AG10803 (cell line): ENCODE results near the gene SHANK1.

Experiments used
- DNase-seq: peaks from one replicate; pipeline ENCODE4 v3.0.0; 2010; ENCODE audit warnings: low read depth
- H3K4me3 ChIP-seq: 2 replicates; pipeline ENCODE4 v1.5.1; 2011; ENCODE audit warnings: mild to moderate bottlenecking, low read length, control low read depth
- CTCF ChIP-seq: conservative IDR thresholded peaks from 2 replicates; pipeline ENCODE4 v1.5.1; 2011; ENCODE audit warnings: mild to moderate bottlenecking, low read length, control low read depth, inconsistent platforms

Gene SHANK1

GRCh38 chr19:50678323-50678722, 41.3 kb downstream of the SHANK1 start:
- H3K4me3 ChIP-seq, result no peak overlapping the region
- TF ChIP-seq CTCF, result no peak
- DNase-seq, result no peak

GRCh38 chr19:50677636-50678035, 42.0 kb downstream of the SHANK1 start:
- no peak overlapping the region for H3K4me3 ChIP-seq
- no peak for DNase-seq
- no peak for TF ChIP-seq CTCF

GRCh38 chr19:50676625-50677197, 42.9 kb downstream of the SHANK1 start:
- no peak overlapping the region for H3K4me3 ChIP-seq
- DNase-seq, result no peak
- TF ChIP-seq CTCF, result no peak

DNA sequence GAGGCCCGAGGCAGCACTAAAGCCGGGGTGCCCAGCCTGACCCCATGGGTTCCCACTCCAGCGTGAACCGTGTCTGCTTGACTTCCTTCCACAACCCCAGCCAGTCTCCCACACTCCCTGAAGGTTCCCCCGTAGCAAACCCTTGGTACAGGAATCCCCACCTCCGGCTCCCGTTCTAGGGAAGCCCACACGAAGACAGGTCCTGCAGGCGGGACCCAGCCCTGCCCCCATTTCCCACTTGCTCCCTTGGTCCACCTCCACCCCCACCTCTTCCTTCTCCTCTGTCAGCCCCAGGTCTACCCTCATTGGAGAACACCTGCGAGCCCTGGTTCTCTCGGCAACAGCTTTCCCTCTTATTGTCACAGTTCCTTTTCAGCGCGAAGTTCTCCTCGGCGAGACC, 46.5 kb downstream of the SHANK1 start:
- H3K4me3 ChIP-seq, result no peak overlapping the region
- no peak for TF ChIP-seq CTCF
- DNase-seq, result no peak

- H3K4me3 ChIP-seq, result no peak overlapping the region
- no peak for TF ChIP-seq CTCF
- DNase-seq, result no peak
Observed at GRCh38 chr19:50670102-50670380, 49.6 kb downstream of the SHANK1 start.

- peak; percentile 81 for TF ChIP-seq CTCF
- DNase-seq, result peak; percentile 20
- no peak overlapping the region for H3K4me3 ChIP-seq
Observed at GRCh38 chr19:50669302-50670101, 50.1 kb downstream of the SHANK1 start.

DNA sequence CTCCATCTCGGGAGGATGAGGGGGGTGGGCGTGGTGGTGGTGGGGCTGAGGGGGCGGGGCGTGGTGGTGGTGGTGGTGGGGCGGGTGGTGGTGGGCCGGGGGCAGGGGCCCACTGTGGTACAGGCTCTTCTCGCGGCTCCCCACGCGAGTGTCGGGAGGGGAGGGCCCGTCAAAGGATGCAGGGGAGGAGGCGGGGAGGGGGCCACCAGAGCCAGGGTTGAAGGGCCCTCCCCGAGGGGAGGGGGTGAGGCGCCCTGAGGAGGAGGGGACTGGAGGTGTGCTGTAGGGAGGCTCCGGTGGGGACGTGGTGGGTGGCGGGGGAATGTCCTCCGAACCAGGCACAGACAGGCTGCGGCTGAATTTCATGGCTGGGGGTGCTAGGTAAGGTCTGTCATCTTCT, 50.7 kb downstream of the SHANK1 start:
- no peak for DNase-seq
- H3K4me3 ChIP-seq, result no peak overlapping the region
- no peak for TF ChIP-seq CTCF
